ENCODE data around the gene ADCY3. TPM values are rescaled to one million over a fixed set of nuclear protein-coding genes. Genes with fewer than 3 reads are reported as not detected.

The ADCY3 gene
- polyA plus RNA-seq, 3 donors, result 2.5 to 9.3 (median 3.5) TPM

DNA sequence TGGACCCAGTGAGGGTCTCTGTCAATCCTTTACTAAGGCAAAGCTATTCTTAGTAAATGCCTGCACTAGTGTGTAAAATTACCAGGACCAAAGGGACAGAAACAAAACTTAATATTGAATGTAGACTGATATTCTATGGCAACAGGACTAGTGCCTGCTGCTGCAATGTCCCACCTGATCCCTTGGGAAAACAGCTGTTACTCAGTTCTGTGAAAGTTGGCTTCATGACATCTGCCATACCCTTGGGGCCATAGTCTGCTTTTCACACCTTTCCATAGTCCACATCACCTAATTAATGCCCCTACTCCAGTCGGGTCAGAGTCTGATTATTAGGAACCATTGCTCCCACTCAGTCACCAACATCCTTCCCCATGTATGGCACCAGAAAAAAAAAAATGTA, 37.2 kb upstream of the ADCY3 start:
- no peak overlapping the region for H3K4me2 ChIP-seq (replicated peaks; ENCODE audit: extremely low read depth, low read length, poor library complexity, severe bottlenecking)
- Mint-ChIP-seq H3K36me3 (peaks cover 81 to 82% of the 10 kb centered on the region in 2 donors), H3K4me3 (no peak overlapping the region), H3K27ac (peak overlapping the region in 1 of 7 donors; percentile 58), H3K4me1 (no peaks in the 10 kb centered on the region), H3K9me3 (peaks cover 7 to 14% (median 13%) of the 10 kb centered on the region in 7 donors), H3K27me3 (ENCODE audit: low read depth in 3 of 3) (no peaks in the 10 kb centered on the region)
- intact Hi-C loops (cut with micrococcal nuclease), result no loop called here
- no peak overlapping the region for H3K27ac ChIP-seq (ENCODE audit: low read depth in 1 of 2, low read length in 2 of 2)
- H3K36me3 ChIP-seq (replicated peaks in 1 of 2; ENCODE audit: control insufficient read depth in 1 of 2, insufficient read depth in 2 of 2, low read length in 2 of 2), result peaks cover 49 to 99% of the 10 kb centered on the region in 2 donors
- no peak overlapping the region for H2AFZ ChIP-seq (ENCODE audit: insufficient read depth, low read depth, low read length, poor library complexity, severe bottlenecking)
- H3K27me3 ChIP-seq (ENCODE audit: control insufficient read depth in 2 of 2, insufficient read depth in 2 of 2, low read length in 2 of 2), result no peaks in the 10 kb centered on the region
- whole genome bisulfite sequencing (ENCODE audit: insufficient coverage), result no CpG with 5 or more reads among the region's 1 CpG
- H3K9me3 ChIP-seq (replicated peaks in 1 of 2; ENCODE audit: control insufficient read depth in 1 of 2, insufficient read depth in 1 of 2, low read length in 2 of 2), result peaks cover 4 to 16% of the 10 kb centered on the region in 2 donors
- no peaks in the 10 kb centered on the region for H4K20me1 ChIP-seq (ENCODE audit: insufficient read depth, low read length)
- no peak for TF ChIP-seq CTCF (IDR thresholded peaks at IDR 0.05)
- no peak overlapping the region for H3K9ac ChIP-seq (ENCODE audit: insufficient read depth, low read length, poor library complexity, severe bottlenecking)
- H3K4me3 ChIP-seq (replicated peaks in 1 of 3; ENCODE audit: low read depth in 2 of 3, low read length in 3 of 3), result no peak overlapping the region
- no peak for DNase-seq
- H3K4me1 ChIP-seq (ENCODE audit: control insufficient read depth in 1 of 2, insufficient read depth in 2 of 2, low read length in 2 of 2), result no peaks in the 10 kb centered on the region
- H3K79me2 ChIP-seq (ENCODE audit: insufficient read depth, low read length), result no peaks in the 10 kb centered on the region

DNA sequence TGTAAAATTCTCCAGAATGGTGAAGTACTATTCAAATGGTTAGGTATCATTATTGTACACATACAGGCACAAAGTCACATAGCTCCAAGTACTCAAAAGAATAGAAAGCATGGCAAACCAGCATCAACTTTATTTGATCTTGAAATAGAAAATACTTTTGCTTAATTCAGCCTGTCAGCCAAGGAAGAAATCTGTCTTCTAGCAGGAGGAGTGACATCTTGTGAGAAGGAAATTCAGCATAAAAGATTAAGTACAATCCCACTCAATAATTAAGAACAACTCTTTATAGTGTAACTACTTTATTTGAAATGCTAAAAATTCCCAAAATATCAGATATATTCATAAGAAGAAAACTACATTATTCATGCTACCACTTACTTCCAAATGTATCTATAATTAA, 35.9 kb upstream of the ADCY3 start:
- H3K27ac ChIP-seq (ENCODE audit: low read depth in 1 of 2, low read length in 2 of 2), result no peak overlapping the region
- H2AFZ ChIP-seq (ENCODE audit: insufficient read depth, low read depth, low read length, poor library complexity, severe bottlenecking), result no peak overlapping the region
- H4K20me1 ChIP-seq (ENCODE audit: insufficient read depth, low read length), result no peaks in the 10 kb centered on the region
- no peaks in the 10 kb centered on the region for H3K79me2 ChIP-seq (ENCODE audit: insufficient read depth, low read length)
- Mint-ChIP-seq H3K36me3 (peaks cover 84 to 85% of the 10 kb centered on the region in 2 donors), H3K27ac (no peak overlapping the region), H3K4me1 (no peaks in the 10 kb centered on the region), H3K9me3 (peaks cover 7 to 14% (median 13%) of the 10 kb centered on the region in 7 donors), H3K4me3 (no peak overlapping the region), H3K27me3 (ENCODE audit: low read depth in 3 of 3) (no peaks in the 10 kb centered on the region)
- H3K4me2 ChIP-seq (replicated peaks; ENCODE audit: extremely low read depth, low read length, poor library complexity, severe bottlenecking), result no peak overlapping the region
- H3K9ac ChIP-seq (ENCODE audit: insufficient read depth, low read length, poor library complexity, severe bottlenecking), result no peak overlapping the region
- no peaks in the 10 kb centered on the region for H3K4me1 ChIP-seq (ENCODE audit: control insufficient read depth in 1 of 2, insufficient read depth in 2 of 2, low read length in 2 of 2)
- H3K4me3 ChIP-seq (replicated peaks in 1 of 3; ENCODE audit: low read depth in 2 of 3, low read length in 3 of 3), result no peak overlapping the region
- no peak for TF ChIP-seq CTCF (IDR thresholded peaks at IDR 0.05)
- DNase-seq, result no peak
- H3K27me3 ChIP-seq (ENCODE audit: control insufficient read depth in 2 of 2, insufficient read depth in 2 of 2, low read length in 2 of 2), result no peaks in the 10 kb centered on the region
- intact Hi-C loops (cut with micrococcal nuclease), result no loop called here
- H3K9me3 ChIP-seq (replicated peaks in 1 of 2; ENCODE audit: control insufficient read depth in 1 of 2, insufficient read depth in 1 of 2, low read length in 2 of 2), result peaks cover 4 to 16% of the 10 kb centered on the region in 2 donors
- H3K36me3 ChIP-seq (replicated peaks in 1 of 2; ENCODE audit: control insufficient read depth in 1 of 2, insufficient read depth in 2 of 2, low read length in 2 of 2), result peaks cover 45 to 99% of the 10 kb centered on the region in 2 donors
